Stimulated activated CD8-positive, alpha-beta memory T cell treated with anti-CD3 and anti-CD28 coated beads, Interleukin-4, amount 100 ng/mL, for 1 hour (primary cell): ENCODE measurements around the gene PLA2G6.
"Not testable (repeated sequence)": the region's sequence is repeated elsewhere in the genome, so short reads cannot be mapped to it uniquely, and the experiment has no call there.

Source experiments
- DNase-seq, 2 donors: peaks; one replicate each; pipeline ENCODE4 v3.0.0-alpha.2; 2020; ENCODE audit warnings: low read depth in 2 of 2, low spot score in 1 of 2

The PLA2G6 gene

GRCh38 chr22:38086001-38086845 lies 95.4 kb downstream of the PLA2G6 start:
- no peak for DNase-seq

- DNase-seq: no peak
These were observed 96.1 kb downstream of the PLA2G6 start for GRCh38 chr22:38085501-38085900.

- DNase-seq: no peak
These were observed 96.6 kb downstream of the PLA2G6 start for GRCh38 chr22:38085056-38085455.

- DNase-seq: no peak
These were observed 97.5 kb downstream of the PLA2G6 start, which contains the start of gene SLC16A8 for GRCh38 chr22:38083931-38084631. TSS of gene SLC16A8 (minus strand) at chr22:38084184. CDS start at chr22:38082873, 1,311 bp downstream.

- no peak for DNase-seq
These were observed 98.5 kb downstream of the PLA2G6 start for GRCh38 chr22:38082986-38083710.

GRCh38 chr22:38081941-38082828 lies 99.4 kb downstream of the PLA2G6 start:
- DNase-seq: no peak

- no peak for DNase-seq
These were observed 100.0 kb downstream of the PLA2G6 start for GRCh38 chr22:38081636-38081940.

GRCh38 chr22:38080850-38081635 lies 100.6 kb downstream of the PLA2G6 start:
- no peak for DNase-seq

GRCh38 chr22:38080474-38080849 lies 101.2 kb downstream of the PLA2G6 start:
- no peak for DNase-seq

- DNase-seq: no peak
These were observed 101.8 kb downstream of the PLA2G6 start for GRCh38 chr22:38079804-38080203.

- not testable (repeated sequence) for DNase-seq
These were observed 102.4 kb downstream of the PLA2G6 start for GRCh38 chr22:38079208-38079607.

GRCh38 chr22:38078046-38078840 lies 103.4 kb downstream of the PLA2G6 start:
- DNase-seq: no peak

GRCh38 chr22:38077595-38077994 lies 104.0 kb downstream of the PLA2G6 start:
- DNase-seq: no peak

GRCh38 chr22:38077096-38077495 lies 104.5 kb downstream of the PLA2G6 start:
- no peak for DNase-seq

- no peak for DNase-seq
These were observed 105.7 kb downstream of the PLA2G6 start for GRCh38 chr22:38075961-38076360.

- DNase-seq: no peak
These were observed 106.4 kb downstream of the PLA2G6 start for GRCh38 chr22:38075105-38075825.

GRCh38 chr22:38074181-38075104 lies 107.2 kb downstream of the PLA2G6 start:
- no peak for DNase-seq
